Neural progenitor cell (in vitro differentiated cells): ENCODE data around the gene DUOXA2.
"Not testable (repeated sequence)": the region's sequence is repeated elsewhere in the genome, so short reads cannot be mapped to it uniquely, and the experiment has no call there.

ENCODE experiments used
- EZH2 ChIP-seq: fragments of 200-600 bp; sonication (generic); IDR thresholded peaks from 2 replicates; pipeline ENCODE4 v1.6.1; 2017; ENCODE audit warnings: antibody characterized with exemption, mild to moderate bottlenecking, moderate library complexity
- EZH2phosphoT487 ChIP-seq: fragments of 200-600 bp; sonication (generic); IDR thresholded peaks from 2 replicates; pipeline ENCODE4 v1.6.1; 2017; ENCODE audit warnings: antibody characterized with exemption
- TF ChIP-seq, protein P1 (sequence below): fragments of 200-600 bp; sonication (generic); IDR thresholded peaks from 2 replicates; pipeline ENCODE4 v1.5.1; 2017; ENCODE audit warnings: antibody characterized with exemption, mild to moderate bottlenecking

DNA sequence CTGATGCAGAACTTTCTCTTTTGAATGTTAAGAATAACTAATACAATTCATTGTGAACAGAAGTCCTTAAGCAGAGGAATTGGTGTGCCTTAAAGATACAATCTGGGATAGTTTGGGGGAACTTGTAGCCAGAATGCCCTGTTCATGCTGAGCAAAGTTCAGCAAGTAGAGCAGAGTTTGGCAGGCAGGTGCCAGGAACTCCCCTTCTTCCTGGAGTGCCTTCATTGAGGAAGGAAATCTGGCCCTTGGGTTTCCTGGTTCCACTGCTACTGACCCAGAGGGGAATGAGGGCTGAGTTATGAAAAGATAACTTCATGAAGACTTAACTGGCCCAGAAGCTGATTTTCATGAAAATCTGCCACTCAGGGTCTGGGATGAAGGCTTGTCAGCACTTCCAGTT, 40.5 kb upstream of the DUOXA2 start:
- TF ChIP-seq, protein P1, sequence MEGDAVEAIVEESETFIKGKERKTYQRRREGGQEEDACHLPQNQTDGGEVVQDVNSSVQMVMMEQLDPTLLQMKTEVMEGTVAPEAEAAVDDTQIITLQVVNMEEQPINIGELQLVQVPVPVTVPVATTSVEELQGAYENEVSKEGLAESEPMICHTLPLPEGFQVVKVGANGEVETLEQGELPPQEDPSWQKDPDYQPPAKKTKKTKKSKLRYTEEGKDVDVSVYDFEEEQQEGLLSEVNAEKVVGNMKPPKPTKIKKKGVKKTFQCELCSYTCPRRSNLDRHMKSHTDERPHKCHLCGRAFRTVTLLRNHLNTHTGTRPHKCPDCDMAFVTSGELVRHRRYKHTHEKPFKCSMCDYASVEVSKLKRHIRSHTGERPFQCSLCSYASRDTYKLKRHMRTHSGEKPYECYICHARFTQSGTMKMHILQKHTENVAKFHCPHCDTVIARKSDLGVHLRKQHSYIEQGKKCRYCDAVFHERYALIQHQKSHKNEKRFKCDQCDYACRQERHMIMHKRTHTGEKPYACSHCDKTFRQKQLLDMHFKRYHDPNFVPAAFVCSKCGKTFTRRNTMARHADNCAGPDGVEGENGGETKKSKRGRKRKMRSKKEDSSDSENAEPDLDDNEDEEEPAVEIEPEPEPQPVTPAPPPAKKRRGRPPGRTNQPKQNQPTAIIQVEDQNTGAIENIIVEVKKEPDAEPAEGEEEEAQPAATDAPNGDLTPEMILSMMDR = not testable (repeated sequence)
- not testable (repeated sequence) for TF ChIP-seq EZH2, EZH2phosphoT487
